ENCODE data around the gene CNGA2.

DNA sequence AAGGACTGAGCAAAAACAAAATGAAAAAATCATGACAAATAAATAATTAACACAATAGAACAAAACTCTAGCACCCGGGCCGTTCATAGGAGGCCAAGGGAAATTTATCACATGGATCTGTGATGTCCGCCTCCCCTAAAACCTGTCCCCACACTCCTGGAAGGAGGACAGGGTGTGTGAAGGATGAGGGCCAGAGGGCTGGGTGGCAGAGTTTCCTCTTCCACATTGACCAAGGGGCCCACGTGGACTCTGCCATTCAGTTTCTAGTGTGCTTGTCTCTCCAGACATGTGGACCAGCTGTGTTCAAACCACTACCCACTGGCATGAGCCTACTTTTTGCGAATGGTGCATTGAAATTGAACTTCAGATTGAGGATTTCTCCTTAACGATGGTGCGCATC, 33.0 kb upstream of the CNGA2 start:
- TF ChIP-seq BCL11A (IDR thresholded peaks at IDR 0.05; ENCODE audit: low read depth, low read length) (no peak), POLR2A (IDR thresholded peaks at IDR 0.05; ENCODE audit: low read depth, low read length) (no peak), KAT2A (conservative IDR thresholded peaks at IDR 0.05; ENCODE audit: control insufficient read depth, low read depth, low read length) (no peak), SP1 (IDR thresholded peaks at IDR 0.05; ENCODE audit: low read depth, low read length) (no peak), NFIC (IDR thresholded peaks at IDR 0.05; ENCODE audit: low read depth, low read length) (no peak), MYC (IDR thresholded peaks at IDR 0.05; ENCODE audit: insufficient read depth, insufficient read length, insufficient replicate concordance, low read length, severe bottlenecking) (no peak), FOXM1 (IDR thresholded peaks at IDR 0.05; ENCODE audit: low read depth, low read length) (no peak)
- TF ChIP-seq, protein P1, sequence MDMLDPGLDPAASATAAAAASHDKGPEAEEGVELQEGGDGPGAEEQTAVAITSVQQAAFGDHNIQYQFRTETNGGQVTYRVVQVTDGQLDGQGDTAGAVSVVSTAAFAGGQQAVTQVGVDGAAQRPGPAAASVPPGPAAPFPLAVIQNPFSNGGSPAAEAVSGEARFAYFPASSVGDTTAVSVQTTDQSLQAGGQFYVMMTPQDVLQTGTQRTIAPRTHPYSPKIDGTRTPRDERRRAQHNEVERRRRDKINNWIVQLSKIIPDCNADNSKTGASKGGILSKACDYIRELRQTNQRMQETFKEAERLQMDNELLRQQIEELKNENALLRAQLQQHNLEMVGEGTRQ (IDR thresholded peaks at IDR 0.05; ENCODE audit: borderline replicate concordance, low read depth, low read length) = no peak
- TF ChIP-seq, protein P2, sequence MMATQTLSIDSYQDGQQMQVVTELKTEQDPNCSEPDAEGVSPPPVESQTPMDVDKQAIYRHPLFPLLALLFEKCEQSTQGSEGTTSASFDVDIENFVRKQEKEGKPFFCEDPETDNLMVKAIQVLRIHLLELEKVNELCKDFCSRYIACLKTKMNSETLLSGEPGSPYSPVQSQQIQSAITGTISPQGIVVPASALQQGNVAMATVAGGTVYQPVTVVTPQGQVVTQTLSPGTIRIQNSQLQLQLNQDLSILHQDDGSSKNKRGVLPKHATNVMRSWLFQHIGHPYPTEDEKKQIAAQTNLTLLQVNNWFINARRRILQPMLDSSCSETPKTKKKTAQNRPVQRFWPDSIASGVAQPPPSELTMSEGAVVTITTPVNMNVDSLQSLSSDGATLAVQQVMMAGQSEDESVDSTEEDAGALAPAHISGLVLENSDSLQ (IDR thresholded peaks at IDR 0.05) = no peak
- TF ChIP-seq, protein P3, sequence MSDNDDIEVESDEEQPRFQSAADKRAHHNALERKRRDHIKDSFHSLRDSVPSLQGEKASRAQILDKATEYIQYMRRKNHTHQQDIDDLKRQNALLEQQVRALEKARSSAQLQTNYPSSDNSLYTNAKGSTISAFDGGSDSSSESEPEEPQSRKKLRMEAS (IDR thresholded peaks at IDR 0.05; ENCODE audit: low read depth, low read length) = no peak
- TF ChIP-seq, protein P4, sequence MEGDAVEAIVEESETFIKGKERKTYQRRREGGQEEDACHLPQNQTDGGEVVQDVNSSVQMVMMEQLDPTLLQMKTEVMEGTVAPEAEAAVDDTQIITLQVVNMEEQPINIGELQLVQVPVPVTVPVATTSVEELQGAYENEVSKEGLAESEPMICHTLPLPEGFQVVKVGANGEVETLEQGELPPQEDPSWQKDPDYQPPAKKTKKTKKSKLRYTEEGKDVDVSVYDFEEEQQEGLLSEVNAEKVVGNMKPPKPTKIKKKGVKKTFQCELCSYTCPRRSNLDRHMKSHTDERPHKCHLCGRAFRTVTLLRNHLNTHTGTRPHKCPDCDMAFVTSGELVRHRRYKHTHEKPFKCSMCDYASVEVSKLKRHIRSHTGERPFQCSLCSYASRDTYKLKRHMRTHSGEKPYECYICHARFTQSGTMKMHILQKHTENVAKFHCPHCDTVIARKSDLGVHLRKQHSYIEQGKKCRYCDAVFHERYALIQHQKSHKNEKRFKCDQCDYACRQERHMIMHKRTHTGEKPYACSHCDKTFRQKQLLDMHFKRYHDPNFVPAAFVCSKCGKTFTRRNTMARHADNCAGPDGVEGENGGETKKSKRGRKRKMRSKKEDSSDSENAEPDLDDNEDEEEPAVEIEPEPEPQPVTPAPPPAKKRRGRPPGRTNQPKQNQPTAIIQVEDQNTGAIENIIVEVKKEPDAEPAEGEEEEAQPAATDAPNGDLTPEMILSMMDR (IDR thresholded peaks at IDR 0.05 in 2 of 3, conservative IDR thresholded peaks at IDR 0.05 in 1 of 3; ENCODE audit: control insufficient read depth in 2 of 3, extremely low read depth in 1 of 3, insufficient read depth in 1 of 3, low read depth in 3 of 3, low read length in 3 of 3) = no peak

Measured in GM12878 (cell line).